MM.1S (cell line): Measurements from ENCODE around the gene LRMDA.

ENCODE experiments used
- DNase-seq: peaks from one replicate; pipeline ENCODE4 v3.0.0-alpha.2; 2015
- H2AFZ ChIP-seq: fragments of 300-600 bp; sonication (generic); 2 replicates; pipeline ENCODE4 v1.6.0; 2016; ENCODE audit warnings: antibody characterized with exemption, low read length
- H3F3A ChIP-seq: fragments of 300-600 bp; sonication (generic); 2 replicates; pipeline ENCODE4 v1.6.1; 2016; ENCODE audit warnings: mild to moderate bottlenecking, antibody characterized with exemption, low read length, moderate library complexity, mixed read lengths; ENCODE audit not compliant: insufficient read depth
- H3K27ac ChIP-seq: fragments of 300-600 bp; sonication (generic); 2 replicates; pipeline ENCODE4 v1.5.1; 2016; ENCODE audit warnings: mild to moderate bottlenecking, low read length
- H3K27me3 ChIP-seq: fragments of 300-600 bp; sonication (generic); replicated peaks from 2 replicates; pipeline ENCODE4 v1.6.0; 2016; ENCODE audit warnings: low read length; ENCODE audit not compliant: insufficient read depth
- H3K36me3 ChIP-seq: fragments of 300-600 bp; sonication (generic); replicated peaks from 2 replicates; pipeline ENCODE4 v1.6.1; 2016; ENCODE audit warnings: mild to moderate bottlenecking, low read length, mixed read lengths; ENCODE audit not compliant: insufficient read depth
- H3K4me1 ChIP-seq: fragments of 300-600 bp; sonication (generic); 2 replicates; pipeline ENCODE4 v1.6.1; 2016; ENCODE audit warnings: low read length, mixed read lengths
- H3K4me2 ChIP-seq: fragments of 300-600 bp; sonication (generic); 2 replicates; pipeline ENCODE4 v1.6.0; 2016; ENCODE audit warnings: low read depth, low read length
- H3K4me3 ChIP-seq: fragments of 300-600 bp; sonication (generic); 2 replicates; pipeline ENCODE4 v1.5.1; 2016; ENCODE audit warnings: low read length, mixed read lengths
- H3K79me2 ChIP-seq: fragments of 300-600 bp; sonication (generic); 2 replicates; pipeline ENCODE4 v1.6.1; 2016; ENCODE audit warnings: mixed run types, low read length, mixed read lengths
- H3K9ac ChIP-seq: fragments of 300-600 bp; sonication (generic); 2 replicates; pipeline ENCODE4 v1.6.1; 2016; ENCODE audit warnings: low read length, mixed read lengths
- H3K9me2 ChIP-seq: fragments of 300-600 bp; sonication (generic); replicated peaks from 2 replicates; pipeline ENCODE4 v1.6.1; 2016; ENCODE audit warnings: mild to moderate bottlenecking, low read length, mixed read lengths; ENCODE audit not compliant: insufficient read depth
- H3K9me3 ChIP-seq: fragments of 300-600 bp; sonication (generic); replicated peaks from 2 replicates; pipeline ENCODE4 v1.6.1; 2016; ENCODE audit warnings: mild to moderate bottlenecking, low read length, mixed read lengths; ENCODE audit not compliant: insufficient read depth
- H4K20me1 ChIP-seq: fragments of 300-600 bp; sonication (generic); 2 replicates; pipeline ENCODE4 v1.6.1; 2016; ENCODE audit warnings: mild to moderate bottlenecking, low read length, moderate library complexity, mixed read lengths; ENCODE audit not compliant: insufficient read depth
- CTCF ChIP-seq: fragments of 300-600 bp; sonication (generic); IDR thresholded peaks from 2 replicates; pipeline ENCODE4 v1.5.1; 2016; ENCODE audit warnings: antibody characterized with exemption, low read length, mixed read lengths
- EZH2 ChIP-seq: fragments of 300-600 bp; sonication (generic); optimal IDR thresholded peaks from 2 replicates; pipeline ENCODE3; 2017; ENCODE audit warnings: low read depth, mild to moderate bottlenecking, antibody characterized with exemption, low read length, mixed read lengths
- EZH2phosphoT487 ChIP-seq: fragments of 300-600 bp; sonication (generic); IDR thresholded peaks from 2 replicates; pipeline ENCODE4 v1.6.1; 2018; ENCODE audit warnings: antibody characterized with exemption, low read length

The LRMDA gene

GRCh38 chr10:75593692-75594556 is 162.5 kb downstream of the LRMDA start:
- Histone ChIP-seq H2AFZ (no peak overlapping the region), H3K4me1 (no peaks in the 10 kb centered on the region)

GRCh38 chr10:75596930-75597620 is 165.7 kb downstream of the LRMDA start:
- Histone ChIP-seq H3K36me3 (no peaks in the 10 kb centered on the region), H3K27me3 (no peaks in the 10 kb centered on the region), H3K9me3 (no peaks in the 10 kb centered on the region), H2AFZ (no peak overlapping the region), H4K20me1 (no peaks in the 10 kb centered on the region), H3K4me1 (no peaks in the 10 kb centered on the region), H3K9me2 (no peaks in the 10 kb centered on the region), H3K9ac (no peak overlapping the region), H3K27ac (no peak overlapping the region), H3K79me2 (no peaks in the 10 kb centered on the region), H3K4me3 (no peak overlapping the region), H3K4me2 (no peak overlapping the region), H3F3A (no peaks in the 10 kb centered on the region)
- no peak for DNase-seq
- TF ChIP-seq EZH2 = no peak
- TF ChIP-seq CTCF = no peak
- no peak for TF ChIP-seq EZH2phosphoT487

More at GRCh38 chr10:75593692-75594556, 162.5 kb downstream of the LRMDA start:
- Histone ChIP-seq H3K79me2 (no peaks in the 10 kb centered on the region), H3K9me2 (no peaks in the 10 kb centered on the region), H3K36me3 (no peaks in the 10 kb centered on the region), H3K9me3 (no peaks in the 10 kb centered on the region), H3K4me3 (no peak overlapping the region), H3K27ac (no peak overlapping the region), H3K9ac (no peak overlapping the region), H3K4me2 (no peak overlapping the region), H3F3A (no peaks in the 10 kb centered on the region), H4K20me1 (no peaks in the 10 kb centered on the region), H3K27me3 (no peaks in the 10 kb centered on the region)
- TF ChIP-seq EZH2 = no peak
- no peak for DNase-seq

GRCh38 chr10:75597773-75598440 is 166.5 kb downstream of the LRMDA start:
- no peaks in the 10 kb centered on the region for H3K9me2 ChIP-seq
- H3K36me3 ChIP-seq = no peaks in the 10 kb centered on the region

GRCh38 chr10:75598998-75599397 is 167.6 kb downstream of the LRMDA start:
- H3K4me3 ChIP-seq = no peak overlapping the region
- DNase-seq = no peak
- H3K36me3 ChIP-seq = no peaks in the 10 kb centered on the region
- no peaks in the 10 kb centered on the region for H3K4me1 ChIP-seq
- no peak overlapping the region for H3K27ac ChIP-seq
- H3F3A ChIP-seq = no peaks in the 10 kb centered on the region
- no peak overlapping the region for H3K4me2 ChIP-seq
- TF ChIP-seq CTCF (no peak), EZH2 (no peak), EZH2phosphoT487 (no peak)
- no peak overlapping the region for H2AFZ ChIP-seq
- H3K9ac ChIP-seq = no peak overlapping the region
- H3K27me3 ChIP-seq = no peaks in the 10 kb centered on the region
- H3K9me3 ChIP-seq = no peaks in the 10 kb centered on the region
- H3K79me2 ChIP-seq = no peaks in the 10 kb centered on the region
- H4K20me1 ChIP-seq = no peaks in the 10 kb centered on the region
- H3K9me2 ChIP-seq = no peaks in the 10 kb centered on the region

More at GRCh38 chr10:75597773-75598440, 166.5 kb downstream of the LRMDA start:
- H3K4me1 ChIP-seq = no peaks in the 10 kb centered on the region
- H3K27ac ChIP-seq = no peak overlapping the region
- H3F3A ChIP-seq = no peaks in the 10 kb centered on the region
- H3K4me2 ChIP-seq = no peak overlapping the region
- TF ChIP-seq EZH2phosphoT487 = no peak
- H3K4me3 ChIP-seq = no peak overlapping the region
- no peaks in the 10 kb centered on the region for H4K20me1 ChIP-seq
- no peak for DNase-seq
- H3K79me2 ChIP-seq = no peaks in the 10 kb centered on the region
- no peak overlapping the region for H3K9ac ChIP-seq
- H2AFZ ChIP-seq = no peak overlapping the region
- no peaks in the 10 kb centered on the region for H3K27me3 ChIP-seq
- H3K9me3 ChIP-seq = no peaks in the 10 kb centered on the region
